GM12873 (cell line): ENCODE data around the gene ABCB8.

Source experiments
- TF ChIP-seq, protein P1 (sequence below): IDR thresholded peaks from 2 replicates; pipeline ENCODE4 v1.5.1; 2012; ENCODE audit warnings: low read depth, mild to moderate bottlenecking, moderate library complexity, low read length, control low read depth; ENCODE audit not compliant: insufficient read depth; ENCODE audit errors: missing control alignments

ABCB8 gene

DNA sequence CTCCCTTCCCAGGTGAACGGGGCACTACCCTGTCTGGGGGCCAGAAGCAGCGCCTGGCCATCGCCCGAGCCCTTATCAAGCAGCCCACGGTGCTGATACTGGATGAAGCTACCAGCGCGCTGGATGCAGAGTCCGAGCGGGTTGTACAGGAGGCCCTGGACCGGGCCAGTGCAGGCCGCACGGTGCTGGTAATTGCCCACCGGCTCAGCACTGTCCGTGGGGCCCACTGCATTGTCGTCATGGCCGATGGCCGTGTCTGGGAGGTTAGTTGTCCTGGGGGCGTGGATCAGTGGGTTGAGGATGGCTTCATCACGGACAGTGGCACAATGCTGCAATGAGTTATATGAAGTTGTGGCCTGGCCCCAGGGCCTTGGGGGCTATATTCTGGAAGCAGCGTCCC, 15.7 kb downstream of the ABCB8 start:
- TF ChIP-seq, protein P1, sequence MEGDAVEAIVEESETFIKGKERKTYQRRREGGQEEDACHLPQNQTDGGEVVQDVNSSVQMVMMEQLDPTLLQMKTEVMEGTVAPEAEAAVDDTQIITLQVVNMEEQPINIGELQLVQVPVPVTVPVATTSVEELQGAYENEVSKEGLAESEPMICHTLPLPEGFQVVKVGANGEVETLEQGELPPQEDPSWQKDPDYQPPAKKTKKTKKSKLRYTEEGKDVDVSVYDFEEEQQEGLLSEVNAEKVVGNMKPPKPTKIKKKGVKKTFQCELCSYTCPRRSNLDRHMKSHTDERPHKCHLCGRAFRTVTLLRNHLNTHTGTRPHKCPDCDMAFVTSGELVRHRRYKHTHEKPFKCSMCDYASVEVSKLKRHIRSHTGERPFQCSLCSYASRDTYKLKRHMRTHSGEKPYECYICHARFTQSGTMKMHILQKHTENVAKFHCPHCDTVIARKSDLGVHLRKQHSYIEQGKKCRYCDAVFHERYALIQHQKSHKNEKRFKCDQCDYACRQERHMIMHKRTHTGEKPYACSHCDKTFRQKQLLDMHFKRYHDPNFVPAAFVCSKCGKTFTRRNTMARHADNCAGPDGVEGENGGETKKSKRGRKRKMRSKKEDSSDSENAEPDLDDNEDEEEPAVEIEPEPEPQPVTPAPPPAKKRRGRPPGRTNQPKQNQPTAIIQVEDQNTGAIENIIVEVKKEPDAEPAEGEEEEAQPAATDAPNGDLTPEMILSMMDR: no peak

DNA sequence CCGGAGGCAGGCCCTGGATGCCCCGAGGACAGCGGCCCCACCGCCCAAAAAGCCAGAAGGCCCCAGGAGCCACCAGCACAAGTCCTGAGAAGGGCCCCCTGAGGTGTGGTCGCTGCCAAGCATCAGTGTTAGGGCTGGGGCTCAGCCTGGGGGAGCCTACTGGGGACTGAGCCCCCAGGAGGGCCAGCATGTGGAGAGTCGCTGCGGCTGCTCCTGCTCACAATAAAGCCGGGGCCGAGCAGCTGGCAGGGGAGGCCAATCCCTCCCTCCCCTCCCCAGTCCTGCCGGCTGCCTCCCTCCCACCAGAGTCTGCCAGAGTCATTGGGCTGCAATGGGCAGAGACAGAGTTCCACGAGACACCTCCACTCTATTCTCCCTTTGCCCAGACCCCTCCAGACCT, 17.0 kb downstream of the ABCB8 start:
- TF ChIP-seq, protein P1: no peak

DNA sequence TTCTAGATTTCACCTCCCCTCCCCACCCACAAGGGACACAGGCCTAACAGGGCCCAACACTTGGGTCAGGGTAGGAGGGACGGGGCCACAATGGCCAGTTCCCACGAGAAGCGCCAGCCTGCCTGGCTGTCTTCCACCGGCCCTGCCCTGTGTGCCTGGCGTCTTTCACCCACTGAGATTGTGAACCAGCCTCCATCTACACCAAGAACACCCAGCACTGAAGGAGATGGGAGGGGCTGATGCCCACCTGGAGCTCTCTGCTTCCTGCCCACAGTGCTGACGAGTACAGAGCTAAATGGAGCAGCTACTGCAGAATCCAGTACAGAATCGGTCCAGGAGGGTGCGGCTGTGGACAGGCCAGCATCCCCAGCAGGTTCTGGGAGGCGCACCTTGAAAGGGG, 17.7 kb downstream of the ABCB8 start:
- TF ChIP-seq, protein P1: no peak

DNA sequence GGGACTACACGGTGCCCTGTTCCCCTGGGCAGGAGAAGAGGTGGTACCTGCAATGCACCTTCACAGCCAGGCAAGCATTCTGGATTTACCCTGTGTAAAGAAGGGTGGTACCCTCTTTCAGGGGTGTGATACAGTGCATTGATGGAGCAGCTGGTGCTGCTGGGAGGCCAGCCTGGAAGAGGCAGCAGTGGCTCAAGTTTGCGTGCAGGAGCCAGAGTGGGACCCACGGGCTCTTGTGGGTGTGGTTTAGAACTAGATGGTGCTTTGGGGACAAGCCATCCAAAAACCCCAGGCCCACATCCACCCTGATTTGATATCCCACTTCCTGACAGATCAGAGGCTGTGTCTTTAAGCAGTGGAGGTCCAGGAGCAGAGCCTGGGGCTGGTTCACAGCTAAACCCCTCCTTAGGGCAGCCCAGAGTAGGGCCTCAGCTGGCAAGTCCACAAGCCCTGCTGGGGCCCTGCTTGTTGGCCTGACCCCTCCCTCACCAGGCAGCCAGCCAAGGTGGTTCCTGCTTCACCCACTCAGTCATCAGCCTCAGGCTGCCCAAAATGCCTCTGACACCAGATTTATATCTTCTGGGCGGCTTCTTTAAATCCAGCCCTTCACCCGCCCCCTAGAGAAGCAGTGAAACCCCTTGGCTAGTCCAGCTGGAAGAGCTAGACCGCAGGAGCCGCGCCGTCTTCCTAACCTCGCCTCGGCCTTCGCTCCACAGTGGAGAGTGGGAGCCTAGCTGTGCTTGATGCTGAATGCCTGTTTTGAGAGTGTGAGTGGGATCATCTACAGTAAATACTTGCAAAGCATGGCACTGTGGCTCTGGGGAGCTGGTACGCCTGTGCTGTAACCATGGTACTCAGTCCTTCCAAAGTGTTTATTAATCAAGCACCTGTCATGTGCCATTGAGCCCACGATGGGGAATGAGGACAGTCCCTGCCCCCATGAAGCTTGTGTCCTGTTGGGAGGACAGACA, 18.6 kb downstream of the ABCB8 start:
- TF ChIP-seq, protein P1: no peak

DNA sequence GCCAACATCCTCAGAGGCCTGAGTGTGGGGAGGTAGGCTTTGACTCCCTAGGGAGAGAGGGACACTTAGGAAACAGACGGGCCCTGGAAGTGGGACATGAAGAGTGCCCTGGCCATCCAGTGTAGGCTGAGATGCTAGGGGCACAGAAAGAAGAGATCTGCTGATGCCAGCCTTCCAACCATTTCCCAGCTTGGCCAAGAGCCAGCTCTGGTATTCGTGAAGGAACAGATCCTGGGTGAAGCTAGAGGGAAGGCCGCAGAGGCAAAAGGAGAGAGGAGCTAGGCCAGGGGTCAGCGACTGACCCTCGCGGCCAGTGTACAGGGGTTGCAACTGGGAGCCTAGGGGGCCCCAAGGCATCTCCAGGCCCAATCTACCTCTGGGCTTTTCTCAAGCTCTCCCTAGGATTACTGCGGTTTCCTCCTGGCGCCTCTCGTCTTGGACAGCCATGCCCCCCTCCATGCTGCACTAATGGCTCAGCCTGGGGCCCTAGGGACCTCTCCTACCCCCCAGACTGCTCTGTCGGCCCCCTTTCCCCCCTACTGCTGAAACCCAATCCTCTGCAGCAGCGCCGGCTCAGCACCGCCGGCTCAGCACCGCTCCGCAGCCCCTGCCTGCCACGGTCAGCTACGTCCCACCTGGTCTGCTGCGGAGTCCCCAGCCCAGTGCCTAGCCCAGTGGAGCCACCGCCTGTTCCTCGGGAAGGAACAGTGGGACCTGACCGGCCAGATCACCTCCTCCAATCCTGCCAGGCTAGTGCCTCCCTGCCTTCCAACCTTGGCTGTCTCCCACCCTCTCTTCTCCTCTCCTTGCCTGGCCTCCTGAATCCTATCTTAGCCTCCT, 19.9 kb downstream of the ABCB8 start, which contains the start of gene ASIC3:
TSS of gene ASIC3 (plus strand) at position 556 of the 840 bp plus-strand sequence. CDS start 355 bp downstream, outside the sequence.
- TF ChIP-seq, protein P1: no peak

DNA sequence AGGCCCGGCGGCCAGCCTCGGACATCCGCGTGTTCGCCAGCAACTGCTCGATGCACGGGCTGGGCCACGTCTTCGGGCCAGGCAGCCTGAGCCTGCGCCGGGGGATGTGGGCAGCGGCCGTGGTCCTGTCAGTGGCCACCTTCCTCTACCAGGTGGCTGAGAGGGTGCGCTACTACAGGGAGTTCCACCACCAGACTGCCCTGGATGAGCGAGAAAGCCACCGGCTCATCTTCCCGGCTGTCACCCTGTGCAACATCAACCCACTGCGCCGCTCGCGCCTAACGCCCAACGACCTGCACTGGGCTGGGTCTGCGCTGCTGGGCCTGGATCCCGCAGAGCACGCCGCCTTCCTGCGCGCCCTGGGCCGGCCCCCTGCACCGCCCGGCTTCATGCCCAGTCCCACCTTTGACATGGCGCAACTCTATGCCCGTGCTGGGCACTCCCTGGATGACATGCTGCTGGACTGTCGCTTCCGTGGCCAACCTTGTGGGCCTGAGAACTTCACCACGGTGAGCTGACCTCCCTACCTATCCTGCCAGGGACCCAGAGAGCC, 20.7 kb downstream of the ABCB8 start:
- TF ChIP-seq, protein P1: no peak

DNA sequence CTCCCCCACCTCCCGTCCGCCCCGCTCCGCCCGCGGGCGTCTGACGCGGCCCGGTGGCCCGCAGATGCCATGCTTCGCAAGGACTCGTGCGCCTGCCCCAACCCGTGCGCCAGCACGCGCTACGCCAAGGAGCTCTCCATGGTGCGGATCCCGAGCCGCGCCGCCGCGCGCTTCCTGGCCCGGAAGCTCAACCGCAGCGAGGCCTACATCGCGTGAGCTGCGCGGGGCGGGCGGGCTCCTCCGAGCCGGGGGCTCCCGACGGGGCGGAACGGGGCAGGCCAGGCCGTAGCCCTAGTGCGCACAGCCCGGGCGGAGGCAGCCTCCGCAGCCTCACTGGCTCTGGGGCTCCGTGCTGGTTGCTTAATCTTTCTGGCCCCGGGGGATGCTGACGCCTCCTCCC, 22.9 kb downstream of the ABCB8 start:
- TF ChIP-seq, protein P1: no peak
